ENCODE measurements around the gene ERBB4.

DNA sequence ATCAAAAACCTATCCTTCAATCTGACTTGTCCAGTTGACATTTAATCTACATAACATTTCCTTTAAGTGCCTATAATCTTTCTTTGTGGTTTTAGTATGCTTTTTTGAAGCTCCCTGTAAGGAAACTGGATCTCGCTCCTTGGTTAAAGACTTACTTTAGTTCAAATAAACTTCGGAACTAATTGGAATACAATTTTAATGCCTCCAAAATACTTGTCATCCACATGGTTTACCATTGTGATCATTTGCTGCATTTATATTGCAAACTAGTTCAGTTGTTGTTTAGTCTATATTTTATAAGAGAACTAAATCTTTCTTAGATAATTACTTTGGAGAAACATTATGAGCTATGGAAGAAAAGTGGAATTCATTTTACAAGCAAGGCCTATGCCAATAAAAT is 496.0 kb downstream of the ERBB4 start:
- TF ChIP-seq, protein P1, sequence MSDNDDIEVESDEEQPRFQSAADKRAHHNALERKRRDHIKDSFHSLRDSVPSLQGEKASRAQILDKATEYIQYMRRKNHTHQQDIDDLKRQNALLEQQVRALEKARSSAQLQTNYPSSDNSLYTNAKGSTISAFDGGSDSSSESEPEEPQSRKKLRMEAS (IDR thresholded peaks at IDR 0.05; ENCODE audit: low read depth, low read length): no peak
- TF ChIP-seq POLR2A (IDR thresholded peaks at IDR 0.05; ENCODE audit: low read depth, low read length): no peak
- TF ChIP-seq, protein P2, sequence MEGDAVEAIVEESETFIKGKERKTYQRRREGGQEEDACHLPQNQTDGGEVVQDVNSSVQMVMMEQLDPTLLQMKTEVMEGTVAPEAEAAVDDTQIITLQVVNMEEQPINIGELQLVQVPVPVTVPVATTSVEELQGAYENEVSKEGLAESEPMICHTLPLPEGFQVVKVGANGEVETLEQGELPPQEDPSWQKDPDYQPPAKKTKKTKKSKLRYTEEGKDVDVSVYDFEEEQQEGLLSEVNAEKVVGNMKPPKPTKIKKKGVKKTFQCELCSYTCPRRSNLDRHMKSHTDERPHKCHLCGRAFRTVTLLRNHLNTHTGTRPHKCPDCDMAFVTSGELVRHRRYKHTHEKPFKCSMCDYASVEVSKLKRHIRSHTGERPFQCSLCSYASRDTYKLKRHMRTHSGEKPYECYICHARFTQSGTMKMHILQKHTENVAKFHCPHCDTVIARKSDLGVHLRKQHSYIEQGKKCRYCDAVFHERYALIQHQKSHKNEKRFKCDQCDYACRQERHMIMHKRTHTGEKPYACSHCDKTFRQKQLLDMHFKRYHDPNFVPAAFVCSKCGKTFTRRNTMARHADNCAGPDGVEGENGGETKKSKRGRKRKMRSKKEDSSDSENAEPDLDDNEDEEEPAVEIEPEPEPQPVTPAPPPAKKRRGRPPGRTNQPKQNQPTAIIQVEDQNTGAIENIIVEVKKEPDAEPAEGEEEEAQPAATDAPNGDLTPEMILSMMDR (IDR thresholded peaks at IDR 0.05 in 2 of 3, conservative IDR thresholded peaks at IDR 0.05 in 1 of 3; ENCODE audit: control insufficient read depth in 2 of 3, extremely low read depth in 1 of 3, insufficient read depth in 1 of 3, low read depth in 3 of 3, low read length in 3 of 3): no peak
- no peak for TF ChIP-seq CHD2 (IDR thresholded peaks at IDR 0.05; ENCODE audit: borderline replicate concordance, low read depth, low read length)
- TF ChIP-seq, protein P3, sequence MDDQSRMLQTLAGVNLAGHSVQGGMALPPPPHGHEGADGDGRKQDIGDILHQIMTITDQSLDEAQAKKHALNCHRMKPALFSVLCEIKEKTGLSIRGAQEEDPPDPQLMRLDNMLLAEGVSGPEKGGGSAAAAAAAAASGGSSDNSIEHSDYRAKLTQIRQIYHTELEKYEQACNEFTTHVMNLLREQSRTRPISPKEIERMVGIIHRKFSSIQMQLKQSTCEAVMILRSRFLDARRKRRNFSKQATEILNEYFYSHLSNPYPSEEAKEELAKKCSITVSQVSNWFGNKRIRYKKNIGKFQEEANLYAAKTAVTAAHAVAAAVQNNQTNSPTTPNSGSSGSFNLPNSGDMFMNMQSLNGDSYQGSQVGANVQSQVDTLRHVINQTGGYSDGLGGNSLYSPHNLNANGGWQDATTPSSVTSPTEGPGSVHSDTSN (IDR thresholded peaks at IDR 0.05; ENCODE audit: insufficient replicate concordance, low read depth, low read length): no peak
- no peak for TF ChIP-seq ZNF274 (IDR thresholded peaks at IDR 0.05; ENCODE audit: insufficient read depth, insufficient read length)
- TF ChIP-seq, protein P4, sequence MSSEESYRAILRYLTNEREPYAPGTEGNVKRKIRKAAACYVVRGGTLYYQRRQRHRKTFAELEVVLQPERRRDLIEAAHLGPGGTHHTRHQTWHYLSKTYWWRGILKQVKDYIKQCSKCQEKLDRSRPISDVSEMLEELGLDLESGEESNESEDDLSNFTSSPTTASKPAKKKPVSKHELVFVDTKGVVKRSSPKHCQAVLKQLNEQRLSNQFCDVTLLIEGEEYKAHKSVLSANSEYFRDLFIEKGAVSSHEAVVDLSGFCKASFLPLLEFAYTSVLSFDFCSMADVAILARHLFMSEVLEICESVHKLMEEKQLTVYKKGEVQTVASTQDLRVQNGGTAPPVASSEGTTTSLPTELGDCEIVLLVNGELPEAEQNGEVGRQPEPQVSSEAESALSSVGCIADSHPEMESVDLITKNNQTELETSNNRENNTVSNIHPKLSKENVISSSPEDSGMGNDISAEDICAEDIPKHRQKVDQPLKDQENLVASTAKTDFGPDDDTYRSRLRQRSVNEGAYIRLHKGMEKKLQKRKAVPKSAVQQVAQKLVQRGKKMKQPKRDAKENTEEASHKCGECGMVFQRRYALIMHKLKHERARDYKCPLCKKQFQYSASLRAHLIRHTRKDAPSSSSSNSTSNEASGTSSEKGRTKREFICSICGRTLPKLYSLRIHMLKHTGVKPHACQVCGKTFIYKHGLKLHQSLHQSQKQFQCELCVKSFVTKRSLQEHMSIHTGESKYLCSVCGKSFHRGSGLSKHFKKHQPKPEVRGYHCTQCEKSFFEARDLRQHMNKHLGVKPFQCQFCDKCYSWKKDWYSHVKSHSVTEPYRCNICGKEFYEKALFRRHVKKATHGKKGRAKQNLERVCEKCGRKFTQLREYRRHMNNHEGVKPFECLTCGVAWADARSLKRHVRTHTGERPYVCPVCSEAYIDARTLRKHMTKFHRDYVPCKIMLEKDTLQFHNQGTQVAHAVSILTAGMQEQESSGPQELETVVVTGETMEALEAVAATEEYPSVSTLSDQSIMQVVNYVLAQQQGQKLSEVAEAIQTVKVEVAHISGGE (CRISPR knock-in tag; IDR thresholded peaks at IDR 0.05): no peak
- no peak for TF ChIP-seq MXI1 (IDR thresholded peaks at IDR 0.05; ENCODE audit: low read depth, low read length)
